ENCODE measurements around the gene PRM1. TPM values are rescaled to one million over a fixed set of nuclear protein-coding genes. Genes with fewer than 3 reads are reported as not detected.
A peak's percentile ranks its signal among the peaks of the same experiment; 100 is the strongest.

PRM1 gene
- total and polyA plus RNA-seq, 2 of the 13 experiments (the other 11 are each of a cell fraction or from before 2014, with no cell fraction given): not detected

DNA sequence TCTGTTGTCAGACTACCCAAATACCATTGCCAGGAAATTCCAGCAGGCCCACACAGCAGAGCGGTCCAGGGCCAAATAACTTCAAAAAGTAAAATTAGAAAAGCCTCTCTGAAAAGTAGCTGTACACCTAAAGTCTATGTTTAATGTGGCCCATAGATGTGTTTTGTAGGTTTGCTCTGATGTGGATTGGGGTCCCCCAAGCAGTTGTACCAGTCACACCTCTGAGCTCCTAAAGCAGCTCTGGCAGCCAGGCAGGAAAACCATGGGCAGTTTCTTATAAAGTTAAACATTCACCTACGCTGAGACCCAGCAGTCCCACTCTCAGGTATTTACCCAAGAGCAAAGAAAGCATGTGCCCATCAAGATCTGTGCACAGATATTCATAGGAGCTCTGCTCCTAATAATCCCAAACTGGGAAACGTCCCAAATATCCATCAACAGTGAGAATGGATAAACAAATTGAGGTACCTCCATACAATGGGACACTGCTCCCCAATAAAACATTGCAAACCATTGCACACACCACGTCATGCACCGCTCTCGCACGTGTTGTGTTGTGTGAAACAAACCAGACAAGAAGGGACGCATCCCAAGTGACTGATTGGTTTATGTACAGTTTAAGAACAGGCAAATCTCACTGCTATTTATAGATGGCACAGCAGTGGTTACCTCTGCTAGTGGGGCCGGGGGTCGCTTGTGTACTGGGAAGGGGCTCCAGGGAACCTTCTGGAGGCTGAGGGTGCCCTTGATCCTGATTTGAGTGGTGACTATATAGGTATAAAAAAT lies 15.8 kb upstream of the PRM1 start (continued):
- TF ChIP-seq KLF15 (CRISPR knock-in tag; IDR thresholded peaks at IDR 0.05; ENCODE audit: borderline replicate concordance) (no peak; the same call in 1 of the 2 replicates), SRF (IDR thresholded peaks at IDR 0.05; ENCODE audit: low read depth, low read length) (no peak), GPN1 (CRISPR knock-in tag; IDR thresholded peaks at IDR 0.05; ENCODE audit: borderline replicate concordance) (no peak), ZNF724P (CRISPR knock-in tag; IDR thresholded peaks at IDR 0.05; ENCODE audit: borderline replicate concordance) (no peak), DNMT3B (CRISPR knock-in tag; conservative IDR thresholded peaks at IDR 0.05) (no peak), SOX13 (IDR thresholded peaks at IDR 0.05) (no peak), SOX13 (CRISPR knock-in tag; conservative IDR thresholded peaks at IDR 0.05 in 1 of 2, IDR thresholded peaks at IDR 0.05 in 1 of 2) (no peak; a peak in 2 of 4 replicates), E2F2 (CRISPR knock-in tag; IDR thresholded peaks at IDR 0.05; ENCODE audit: borderline replicate concordance) (no peak), ZNF563 (CRISPR knock-in tag; IDR thresholded peaks at IDR 0.05) (no peak), DNMT1 (CRISPR knock-in tag; IDR thresholded peaks at IDR 0.05) (no peak), MYC (CRISPR knock-in tag; IDR thresholded peaks at IDR 0.05; ENCODE audit: borderline replicate concordance) (peak; percentile 57), NFYC (CRISPR knock-in tag; IDR thresholded peaks at IDR 0.05) (no peak), ZSCAN12 (CRISPR knock-in tag; IDR thresholded peaks at IDR 0.05) (0 out of 2 replicates have a peak, but pooled peaks have one; percentile 44), TRAFD1 (CRISPR knock-in tag; IDR thresholded peaks at IDR 0.05; ENCODE audit: borderline replicate concordance) (no peak), ZNF382 (CRISPR knock-in tag; IDR thresholded peaks at IDR 0.05; ENCODE audit: borderline replicate concordance) (no peak), RELA (CRISPR knock-in tag; IDR thresholded peaks at IDR 0.05) (no peak), ZNF777 (CRISPR knock-in tag; IDR thresholded peaks at IDR 0.05) (no peak), ZNF276 (CRISPR knock-in tag; IDR thresholded peaks at IDR 0.05; ENCODE audit: low read depth) (peak; percentile 4; the same call in 1 of the 2 replicates)
- TF ChIP-seq, protein P1, sequence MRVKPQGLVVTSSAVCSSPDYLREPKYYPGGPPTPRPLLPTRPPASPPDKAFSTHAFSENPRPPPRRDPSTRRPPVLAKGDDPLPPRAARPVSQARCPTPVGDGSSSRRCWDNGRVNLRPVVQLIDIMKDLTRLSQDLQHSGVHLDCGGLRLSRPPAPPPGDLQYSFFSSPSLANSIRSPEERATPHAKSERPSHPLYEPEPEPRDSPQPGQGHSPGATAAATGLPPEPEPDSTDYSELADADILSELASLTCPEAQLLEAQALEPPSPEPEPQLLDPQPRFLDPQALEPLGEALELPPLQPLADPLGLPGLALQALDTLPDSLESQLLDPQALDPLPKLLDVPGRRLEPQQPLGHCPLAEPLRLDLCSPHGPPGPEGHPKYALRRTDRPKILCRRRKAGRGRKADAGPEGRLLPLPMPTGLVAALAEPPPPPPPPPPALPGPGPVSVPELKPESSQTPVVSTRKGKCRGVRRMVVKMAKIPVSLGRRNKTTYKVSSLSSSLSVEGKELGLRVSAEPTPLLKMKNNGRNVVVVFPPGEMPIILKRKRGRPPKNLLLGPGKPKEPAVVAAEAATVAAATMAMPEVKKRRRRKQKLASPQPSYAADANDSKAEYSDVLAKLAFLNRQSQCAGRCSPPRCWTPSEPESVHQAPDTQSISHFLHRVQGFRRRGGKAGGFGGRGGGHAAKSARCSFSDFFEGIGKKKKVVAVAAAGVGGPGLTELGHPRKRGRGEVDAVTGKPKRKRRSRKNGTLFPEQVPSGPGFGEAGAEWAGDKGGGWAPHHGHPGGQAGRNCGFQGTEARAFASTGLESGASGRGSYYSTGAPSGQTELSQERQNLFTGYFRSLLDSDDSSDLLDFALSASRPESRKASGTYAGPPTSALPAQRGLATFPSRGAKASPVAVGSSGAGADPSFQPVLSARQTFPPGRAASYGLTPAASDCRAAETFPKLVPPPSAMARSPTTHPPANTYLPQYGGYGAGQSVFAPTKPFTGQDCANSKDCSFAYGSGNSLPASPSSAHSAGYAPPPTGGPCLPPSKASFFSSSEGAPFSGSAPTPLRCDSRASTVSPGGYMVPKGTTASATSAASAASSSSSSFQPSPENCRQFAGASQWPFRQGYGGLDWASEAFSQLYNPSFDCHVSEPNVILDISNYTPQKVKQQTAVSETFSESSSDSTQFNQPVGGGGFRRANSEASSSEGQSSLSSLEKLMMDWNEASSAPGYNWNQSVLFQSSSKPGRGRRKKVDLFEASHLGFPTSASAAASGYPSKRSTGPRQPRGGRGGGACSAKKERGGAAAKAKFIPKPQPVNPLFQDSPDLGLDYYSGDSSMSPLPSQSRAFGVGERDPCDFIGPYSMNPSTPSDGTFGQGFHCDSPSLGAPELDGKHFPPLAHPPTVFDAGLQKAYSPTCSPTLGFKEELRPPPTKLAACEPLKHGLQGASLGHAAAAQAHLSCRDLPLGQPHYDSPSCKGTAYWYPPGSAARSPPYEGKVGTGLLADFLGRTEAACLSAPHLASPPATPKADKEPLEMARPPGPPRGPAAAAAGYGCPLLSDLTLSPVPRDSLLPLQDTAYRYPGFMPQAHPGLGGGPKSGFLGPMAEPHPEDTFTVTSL (CRISPR knock-in tag; IDR thresholded peaks at IDR 0.05; ENCODE audit: borderline replicate concordance): peak; percentile 28; the same call in 1 of the 2 replicates
